GM12864 (cell line): ENCODE measurements around the gene IL21R.

Source experiments
- DNase-seq: peaks from one replicate; pipeline ENCODE4 v3.0.0-alpha.2; 2011; ENCODE audit warnings: low read depth
- H3K4me3 ChIP-seq: 2 replicates; pipeline ENCODE4 v1.5.1; 2011; ENCODE audit warnings: mild to moderate bottlenecking, low read depth, low read length, control low read depth
- CTCF ChIP-seq: IDR thresholded peaks from 2 replicates; pipeline ENCODE4 v1.5.1; 2011; ENCODE audit warnings: low read depth, mild to moderate bottlenecking, moderate library complexity, low read length, control low read depth, inconsistent platforms; ENCODE audit errors: missing control alignments

The IL21R gene

GRCh38 chr16:27498916-27499658, 97.1 kb downstream of the IL21R start:
- no peak for DNase-seq
- TF ChIP-seq CTCF = no peak
- no peak overlapping the region for H3K4me3 ChIP-seq

- no peak for DNase-seq
- TF ChIP-seq CTCF = no peak
- no peak overlapping the region for H3K4me3 ChIP-seq
These were observed 97.7 kb downstream of the IL21R start for GRCh38 chr16:27499659-27500055.

GRCh38 chr16:27500801-27501200, 98.8 kb downstream of the IL21R start:
- no peak overlapping the region for H3K4me3 ChIP-seq
- DNase-seq = no peak
- TF ChIP-seq CTCF = no peak
